IMR-90 (cell line): ENCODE measurements around the gene RNF180. TPM values are rescaled to one million over a fixed set of nuclear protein-coding genes. Genes with fewer than 3 reads are reported as not detected.
"Not testable (repeated sequence)": the region's sequence is repeated elsewhere in the genome, so short reads cannot be mapped to it uniquely, and the experiment has no call there.

Experiments
- ATAC-seq: fragments of 200-7000 bp; cut with Tn5 transposase; 2 replicates; pipeline ENCODE4 v1.9.1; 2020; ENCODE audit warnings: low read depth, mild to moderate bottlenecking, moderate library complexity
- BruUV-seq: library from RNA; stranded (reverse); fragments of 400-500 nt; replicated peaks from 2 replicates; lab custom pipeline; 2021; lab: Mats Ljungman, UMichigan
- CTCF ChIA-PET: fragments of 300-600 bp; formaldehyde crosslinking; extraction: SDS; loops from one replicate; lab custom pipeline; 2021; ENCODE audit warnings: antibody characterized with exemption; lab: Yijun Ruan, JAX
- POLR2A ChIA-PET: fragments of 300-600 bp; sonication (Branson Sonifier 250); formaldehyde crosslinking; loops from one replicate; lab custom pipeline; 2022; ENCODE audit warnings: antibody characterized with exemption; ENCODE audit not compliant: unreplicated experiment; lab: Charles Lee
- DNase-seq: peaks from one replicate; pipeline ENCODE4 v3.0.0; 2013
- H2AFZ ChIP-seq: replicated peaks from 2 replicates; pipeline ENCODE3; 2013; ENCODE audit warnings: low read length, mild to moderate bottlenecking; ENCODE audit not compliant: poor library complexity
- H2AK5ac ChIP-seq: 2 replicates; pipeline ENCODE4 v1.6.1; 2013; ENCODE audit warnings: low read depth, low read length, inconsistent platforms
- H2AK9ac ChIP-seq: replicated peaks from 2 replicates; pipeline ENCODE3; 2013; ENCODE audit warnings: mild to moderate bottlenecking, low read depth, low read length, moderate library complexity; ENCODE audit not compliant: poor library complexity
- H2BK120ac ChIP-seq: 2 replicates; pipeline ENCODE4 v1.6.1; 2013; ENCODE audit warnings: low read depth, low read length, inconsistent platforms
- H2BK15ac ChIP-seq: 3 replicates; pipeline ENCODE4 v1.6.1; 2013; ENCODE audit warnings: low read depth, low read length, inconsistent platforms
- H2BK20ac ChIP-seq: 2 replicates; pipeline ENCODE4 v1.6.1; 2013; ENCODE audit warnings: low read depth, mild to moderate bottlenecking, inconsistent platforms, low read length, moderate library complexity
- H2BK5ac ChIP-seq: 2 replicates; pipeline ENCODE4 v1.6.1; 2013; ENCODE audit warnings: mild to moderate bottlenecking, low read depth, low read length, inconsistent platforms; ENCODE audit not compliant: poor library complexity, severe bottlenecking
- H3K14ac ChIP-seq: replicated peaks from 2 replicates; pipeline ENCODE4 v1.6.1; 2013; ENCODE audit warnings: low read depth, low read length, inconsistent platforms
- H3K18ac ChIP-seq: 2 replicates; pipeline ENCODE4 v1.6.1; 2013; ENCODE audit warnings: low read depth, low read length, control low read depth
- H3K23ac ChIP-seq: 2 replicates; pipeline ENCODE4 v1.6.1; 2013; ENCODE audit warnings: low read depth, low read length, inconsistent platforms
- H3K27ac ChIP-seq: 2 replicates; pipeline ENCODE4 v1.5.1; 2013; ENCODE audit warnings: mild to moderate bottlenecking, control low read depth, low read length; ENCODE audit not compliant: insufficient read depth
- H3K27me3 ChIP-seq: 2 replicates; pipeline ENCODE4 v1.6.1; 2013; ENCODE audit warnings: low read length; ENCODE audit not compliant: control insufficient read depth, insufficient read depth
- H3K36me3 ChIP-seq: 2 replicates; pipeline ENCODE4 v1.6.1; 2013; ENCODE audit warnings: low read length, mixed read lengths; ENCODE audit not compliant: control insufficient read depth, insufficient read depth
- H3K4ac ChIP-seq: 2 replicates; pipeline ENCODE4 v1.6.1; 2013; ENCODE audit warnings: low read depth, low read length, inconsistent platforms
- H3K4me1 ChIP-seq: 2 replicates; pipeline ENCODE4 v1.6.1; 2013; ENCODE audit warnings: low read length, mixed read lengths; ENCODE audit not compliant: control insufficient read depth, insufficient read depth
- H3K4me2 ChIP-seq: 2 replicates; pipeline ENCODE4 v1.6.1; 2013; ENCODE audit warnings: low read depth, mild to moderate bottlenecking, control low read depth, low read length, moderate library complexity
- H3K4me3 ChIP-seq: 2 replicates; pipeline ENCODE4 v1.5.1; 2013; ENCODE audit warnings: low read depth, mild to moderate bottlenecking, control low read depth, low read length, moderate library complexity; ENCODE audit not compliant: insufficient read depth
- H3K56ac ChIP-seq: 2 replicates; pipeline ENCODE4 v1.6.1; 2013; ENCODE audit warnings: low read length, inconsistent platforms; ENCODE audit not compliant: insufficient read depth; ENCODE audit errors: extremely low read depth
- H3K79me1 ChIP-seq, 2 experiments: 2 replicates each; pipeline ENCODE4 v1.6.1; 2013; ENCODE audit warnings: low read length in 2 of 2, inconsistent platforms in 1 of 2, low read depth in 1 of 2
- H3K9ac ChIP-seq: 2 replicates; pipeline ENCODE4 v1.6.1; 2013; ENCODE audit warnings: low read depth, low read length, control low read depth
- H3K9me1 ChIP-seq: 2 replicates; pipeline ENCODE4 v1.6.1; 2013; ENCODE audit warnings: low read length, inconsistent platforms; ENCODE audit not compliant: insufficient read depth
- H3K9me3 ChIP-seq: 2 replicates; pipeline ENCODE4 v1.6.1; 2013; ENCODE audit warnings: low read length; ENCODE audit not compliant: control insufficient read depth, insufficient read depth
- H4K20me1 ChIP-seq: 2 replicates; pipeline ENCODE4 v1.6.1; 2013; ENCODE audit warnings: low read length, inconsistent platforms; ENCODE audit not compliant: insufficient read depth
- H4K5ac ChIP-seq: 2 replicates; pipeline ENCODE4 v1.6.1; 2013; ENCODE audit warnings: mild to moderate bottlenecking, low read depth, low read length, control low read depth
- H4K8ac ChIP-seq, 2 experiments: 2 replicates each; pipeline ENCODE4 v1.6.1; 2013; ENCODE audit warnings: low read depth in 2 of 2, low read length in 2 of 2, control low read depth in 1 of 2, inconsistent platforms in 1 of 2
- H4K91ac ChIP-seq: 2 replicates; pipeline ENCODE4 v1.6.1; 2013; ENCODE audit warnings: low read depth, low read length, inconsistent platforms; ENCODE audit not compliant: insufficient read depth
- WGBS, 2 experiments: methylation state at CpG; one replicate each; pipeline versions ENCODE4 v1.1.5 to v1.1.7; 2013; ENCODE audit warnings: missing lambda C conversion rate in 2 of 2; ENCODE audit not compliant: insufficient read length in 1 of 2; ENCODE audit errors: extremely low coverage in 2 of 2; 5-methylcytosine and 5-hydroxymethylcytosine counted together
- dilution Hi-C: fragments of 300-500 bp; cut with HindIII; formaldehyde crosslinking; loops from one replicate; pipeline ENCODE4 v1.14.3; 2018; ENCODE audit warnings: low sequenced_read_pairs; ENCODE audit not compliant: unreplicated experiment
- in situ Hi-C: fragments of 300-500 bp; cut with MboI; formaldehyde crosslinking; loops from 3 replicates; pipeline ENCODE4 v1.14.3; 2019; ENCODE audit warnings: low sequenced_read_pairs, inconsistent platforms, mixed read lengths
- intact Hi-C: fragments of 100-400 bp; cut with micrococcal nuclease; formaldehyde crosslinking; loops from 2 replicates; pipeline ENCODE4 v1.10.0; 2022
- polyA plus RNA-seq, 3 experiments: library from polyadenylated mRNA; depleted of rRNA; stranded (reverse); fragments of >200 nt; gene quantifications; 2 replicates each; pipeline ENCODE4 v1.2.3, GENCODE V29; 2012; ENCODE audit warnings: low replicate concordance in 1 of 3
- total RNA-seq: library from RNA; depleted of rRNA; stranded (reverse); fragments of >200 nt; gene quantifications from 2 replicates; pipeline ENCODE4 v1.2.3, GENCODE V29; 2012

The RNF180 gene
- total and polyA plus RNA-seq, 2 of the 4 experiments (the other 2 are of a cell fraction), result 0.02 to 0.36 TPM

DNA sequence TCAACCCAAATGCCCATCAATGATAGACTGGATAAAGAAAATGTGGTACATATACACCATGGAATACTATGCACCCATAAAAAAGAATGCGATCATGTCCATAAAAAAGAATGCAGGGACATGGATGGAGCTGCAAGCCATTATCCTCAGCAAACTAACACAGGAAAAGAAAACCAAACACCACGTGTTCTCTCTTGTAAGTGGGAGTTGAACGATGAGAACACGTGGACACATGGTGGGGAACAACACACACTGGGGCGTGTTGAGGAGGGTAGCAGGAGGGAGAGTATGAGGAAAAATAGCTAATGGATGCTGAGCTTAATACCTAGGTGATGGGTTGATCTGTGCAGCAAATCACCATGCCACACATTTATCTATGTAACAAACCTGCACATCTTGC, 233.1 kb downstream of the RNF180 start:
- H3K23ac ChIP-seq, H3K18ac ChIP-seq, POLR2A ChIA-PET, CTCF ChIA-PET, dilution Hi-C loops, H3K4me3 ChIP-seq, intact Hi-C loops, H4K20me1 ChIP-seq, H4K5ac ChIP-seq, H4K91ac ChIP-seq, H2BK15ac ChIP-seq, H3K9me1 ChIP-seq, H2AK9ac ChIP-seq, H2BK20ac ChIP-seq, H4K8ac ChIP-seq, H2BK5ac ChIP-seq, H2AK5ac ChIP-seq, H2AFZ ChIP-seq, in situ Hi-C loops, H3K9ac ChIP-seq, H3K27me3 ChIP-seq, BruUV-seq, H3K4ac ChIP-seq, H3K79me1 ChIP-seq, ATAC-seq, H3K9me3 ChIP-seq, H3K4me2 ChIP-seq, H3K56ac ChIP-seq, DNase-seq, H3K4me1 ChIP-seq, H2BK120ac ChIP-seq, H3K14ac ChIP-seq, H3K27ac ChIP-seq, H3K36me3 ChIP-seq: not testable (repeated sequence)
- WGBS, 2 experiments, result no CpG with 5 or more reads among the region's 5 CpGs

DNA sequence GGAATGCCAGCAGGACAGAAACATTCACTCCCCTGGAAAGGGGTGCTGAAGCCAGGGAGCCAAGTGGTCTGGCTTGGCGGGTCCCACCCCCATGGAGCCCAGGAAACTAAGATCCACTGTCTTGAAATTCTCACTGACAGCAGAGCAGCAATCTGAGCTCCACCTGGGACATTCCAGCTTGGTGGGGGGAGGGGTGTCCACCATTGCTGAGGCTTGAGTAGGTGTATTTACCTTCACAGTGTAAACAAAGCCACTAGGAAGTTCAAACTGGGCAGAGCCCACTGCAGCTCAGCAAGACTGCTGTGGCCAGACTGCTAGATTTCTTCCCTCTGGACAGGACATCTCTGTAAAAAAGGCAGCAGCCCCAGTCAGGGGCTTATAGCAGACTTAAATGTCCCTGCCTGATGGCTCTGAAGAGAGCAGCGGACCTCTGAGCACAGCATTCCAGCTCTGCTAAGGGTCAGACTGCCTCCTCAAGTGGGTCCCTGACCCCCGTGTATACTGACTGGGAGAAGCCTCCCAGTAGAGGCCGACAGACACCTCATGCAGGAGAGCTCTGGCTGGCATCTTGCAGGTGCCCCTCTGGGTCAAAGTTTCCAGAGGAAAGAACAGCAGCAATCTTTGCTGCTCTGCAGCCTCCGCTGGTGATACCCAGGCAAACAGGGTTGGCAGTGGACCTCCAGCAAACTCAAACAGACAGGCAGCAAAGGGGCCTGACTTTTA, 241.6 kb downstream of the RNF180 start:
- H3K9me3 ChIP-seq, dilution Hi-C loops, CTCF ChIA-PET, BruUV-seq, H3K27ac ChIP-seq, H3K18ac ChIP-seq, H4K5ac ChIP-seq, H3K36me3 ChIP-seq, POLR2A ChIA-PET, H3K9ac ChIP-seq, H2AK9ac ChIP-seq, DNase-seq, H4K8ac ChIP-seq, H3K56ac ChIP-seq, H3K79me1 ChIP-seq, H3K4me3 ChIP-seq, H3K27me3 ChIP-seq, H4K91ac ChIP-seq, H3K23ac ChIP-seq, H2BK15ac ChIP-seq, in situ Hi-C loops, H3K4ac ChIP-seq, H4K20me1 ChIP-seq, H3K4me2 ChIP-seq, H3K9me1 ChIP-seq, H2BK20ac ChIP-seq, H3K4me1 ChIP-seq, intact Hi-C loops, H2BK120ac ChIP-seq, H3K14ac ChIP-seq, ATAC-seq, H2BK5ac ChIP-seq, H2AFZ ChIP-seq, H2AK5ac ChIP-seq: not testable (repeated sequence)
- 42% methylated on average over 3 of the region's 5 CpGs; no CpG with 5 or more reads in 1 of the 2 experiments for WGBS, 2 experiments
